ENCODE measurements around the gene MTR.

Gene MTR

DNA sequence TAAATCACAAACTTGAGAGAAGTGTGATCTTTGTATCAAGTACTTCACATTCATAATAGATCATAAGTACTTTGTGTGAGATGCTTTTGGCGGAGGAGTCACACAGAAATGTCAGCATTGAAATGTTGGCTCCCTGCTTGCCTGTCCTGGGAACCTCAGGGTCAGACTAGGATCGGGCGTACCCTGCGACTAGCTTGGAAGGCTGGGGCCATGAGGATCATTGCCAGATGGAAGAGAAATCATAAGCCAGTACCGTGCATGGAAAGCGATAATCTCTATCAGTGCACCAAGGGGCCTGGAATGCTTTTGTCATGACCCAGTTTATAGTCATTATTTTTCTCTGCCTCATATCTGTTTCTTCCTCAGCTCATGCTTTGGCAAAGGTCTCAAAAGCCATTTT, 35.5 kb downstream of the MTR start:
- no peak overlapping the region for H3K4me3 ChIP-seq (ENCODE audit: low read length)
- no peak for TF ChIP-seq ZNF274 (IDR thresholded peaks at IDR 0.05; ENCODE audit: low read depth, low read length)

DNA sequence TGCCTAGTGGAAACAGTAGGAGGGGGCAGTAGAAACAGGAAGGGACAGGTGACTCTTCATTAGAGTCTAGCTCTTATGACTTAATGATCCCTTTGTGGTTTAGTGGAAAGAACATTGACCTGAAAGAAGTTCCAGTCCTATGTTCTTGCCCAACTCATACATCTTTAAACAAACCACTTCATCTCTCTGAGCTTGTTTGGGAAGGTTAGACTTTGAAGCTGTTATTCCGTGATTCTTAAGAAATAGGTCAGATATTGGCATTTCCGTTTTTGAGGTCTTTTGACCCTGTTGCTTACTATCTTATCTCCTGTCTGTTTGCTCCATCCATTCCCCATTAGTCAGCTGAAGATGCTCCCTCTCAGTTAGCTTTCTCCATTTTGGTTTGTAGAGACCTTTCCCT, 38.5 kb downstream of the MTR start:
- no peak for TF ChIP-seq ZNF274 (IDR thresholded peaks at IDR 0.05; ENCODE audit: low read depth, low read length)
- no peak overlapping the region for H3K4me3 ChIP-seq (ENCODE audit: low read length)

DNA sequence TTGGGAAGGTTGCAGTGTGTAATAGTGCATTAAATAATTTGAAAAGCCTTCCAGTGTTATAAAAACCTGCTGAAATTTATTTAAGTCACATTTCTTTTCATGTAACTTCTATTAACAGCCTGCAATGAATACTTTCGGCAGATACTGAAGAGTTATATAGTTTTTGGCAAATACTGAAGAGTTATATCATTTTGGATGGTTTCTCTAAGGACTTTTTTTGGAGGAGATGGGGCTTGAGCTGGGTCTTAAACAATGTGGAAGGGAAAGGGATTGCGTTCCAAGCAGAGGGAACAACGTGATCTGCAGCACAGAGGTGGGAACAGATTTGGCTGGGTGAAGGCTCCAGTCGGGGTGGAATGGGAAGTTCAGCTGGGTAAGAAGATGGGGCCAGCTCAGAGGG, 39.8 kb downstream of the MTR start:
- no peak for TF ChIP-seq ZNF274 (IDR thresholded peaks at IDR 0.05; ENCODE audit: low read depth, low read length)
- no peak overlapping the region for H3K4me3 ChIP-seq (ENCODE audit: low read length)

DNA sequence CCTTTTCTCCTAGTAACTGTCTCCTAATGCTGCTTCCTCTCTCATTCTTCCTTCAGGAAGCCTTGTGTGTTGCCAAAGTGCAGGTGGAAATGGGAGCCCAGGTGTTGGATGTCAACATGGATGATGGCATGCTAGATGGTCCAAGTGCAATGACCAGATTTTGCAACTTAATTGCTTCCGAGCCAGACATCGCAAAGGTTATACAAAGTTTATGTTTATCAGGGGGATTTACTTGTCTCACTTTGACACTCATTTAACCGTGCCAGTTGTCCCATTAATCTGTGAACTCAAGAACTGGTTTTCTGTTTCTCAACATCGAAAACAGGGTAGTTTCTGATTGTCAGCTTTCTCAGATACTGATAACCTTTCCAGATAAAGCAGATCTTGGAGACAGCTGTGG, 40.4 kb downstream of the MTR start:
- no peak overlapping the region for H3K4me3 ChIP-seq (ENCODE audit: low read length)
- no peak for TF ChIP-seq ZNF274 (IDR thresholded peaks at IDR 0.05; ENCODE audit: low read depth, low read length)

DNA sequence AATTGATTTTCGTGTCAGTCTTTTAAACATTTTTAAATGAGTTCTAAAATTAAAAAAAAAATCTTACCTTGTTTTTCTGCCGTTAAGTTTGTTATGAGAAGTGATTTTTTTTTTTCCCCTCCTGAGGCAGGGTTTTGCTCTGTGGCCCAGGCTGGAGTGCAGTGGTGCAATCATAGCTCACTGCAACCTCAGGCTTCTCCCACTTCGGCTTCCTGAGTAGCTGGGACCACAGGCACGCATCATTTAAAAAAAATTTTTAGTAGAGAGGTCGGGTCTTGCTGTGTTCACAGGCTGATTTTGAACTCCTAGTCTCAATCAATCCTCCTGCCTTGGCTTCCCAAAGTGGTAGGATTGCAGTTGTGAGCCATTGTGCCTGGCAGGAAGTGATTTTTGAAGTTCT, 41.1 kb downstream of the MTR start:
- TF ChIP-seq ZNF274 (IDR thresholded peaks at IDR 0.05; ENCODE audit: low read depth, low read length): no peak
- H3K4me3 ChIP-seq (ENCODE audit: low read length): no peak overlapping the region

DNA sequence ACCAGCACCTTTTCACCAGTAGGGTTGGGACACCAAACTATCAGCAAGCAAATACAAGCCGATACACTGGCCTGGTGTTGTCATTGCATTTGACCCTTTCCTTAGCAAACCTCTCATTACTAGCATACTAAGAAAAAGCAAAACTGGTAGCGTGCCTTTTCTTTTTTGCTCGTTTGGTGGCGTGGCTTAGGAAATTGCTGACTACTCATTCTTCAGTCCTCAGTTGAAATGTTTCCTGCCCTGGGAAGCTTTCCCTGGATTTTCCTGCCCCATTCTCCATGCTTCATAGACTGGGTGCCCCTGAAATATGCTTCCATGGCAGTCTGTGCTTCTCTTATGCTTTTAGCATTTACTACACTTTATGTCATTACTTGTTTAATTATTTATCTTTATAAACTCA, 42.0 kb downstream of the MTR start:
- TF ChIP-seq ZNF274 (IDR thresholded peaks at IDR 0.05; ENCODE audit: low read depth, low read length): no peak

DNA sequence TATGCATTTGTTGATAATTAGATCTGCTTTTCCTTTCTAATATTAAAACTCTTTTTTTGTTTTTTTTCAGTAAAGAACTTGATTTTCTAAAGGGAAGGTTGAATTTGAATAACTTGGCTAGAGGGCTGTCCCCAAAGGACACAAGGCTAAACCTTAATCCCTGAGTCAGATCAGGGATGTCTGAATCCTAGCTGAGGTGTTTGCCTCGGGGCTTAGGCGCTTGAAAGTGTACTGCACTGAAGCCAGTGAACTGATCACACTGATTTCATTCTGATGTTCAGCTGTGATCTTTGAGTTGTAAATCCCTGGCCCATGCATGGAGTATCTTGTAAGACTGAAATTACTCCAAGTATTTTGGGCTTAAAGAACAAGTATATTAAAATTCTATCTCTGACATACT, 42.8 kb downstream of the MTR start:
- no peak overlapping the region for H3K4me3 ChIP-seq (ENCODE audit: low read length)
- no peak for TF ChIP-seq ZNF274 (IDR thresholded peaks at IDR 0.05; ENCODE audit: low read depth, low read length)

More for the DNA sequence above, 42.0 kb downstream of the MTR start:
- no peak overlapping the region for H3K4me3 ChIP-seq (ENCODE audit: low read length)

DNA sequence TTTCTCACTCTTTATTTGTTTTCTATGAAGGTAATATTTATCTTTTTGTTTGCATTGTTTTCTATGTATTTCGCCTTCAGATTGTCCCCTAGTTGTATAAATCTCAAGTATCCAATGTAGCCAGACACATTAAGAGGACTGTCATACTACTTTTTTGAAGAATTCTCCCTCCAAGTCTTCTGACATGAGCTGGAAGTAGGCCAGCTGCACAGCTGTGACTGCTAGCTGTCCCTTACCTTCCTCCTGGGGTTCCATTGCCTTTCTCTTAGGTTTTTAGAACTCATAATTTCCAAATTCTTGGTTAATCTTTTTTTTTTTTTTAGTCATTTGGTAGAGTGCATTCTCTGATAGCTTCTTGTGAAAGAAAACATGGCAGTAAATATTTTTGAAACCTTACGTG, 46.2 kb downstream of the MTR start:
- no peak for TF ChIP-seq ZNF274 (IDR thresholded peaks at IDR 0.05; ENCODE audit: low read depth, low read length)
- no peak overlapping the region for H3K4me3 ChIP-seq (ENCODE audit: low read length)

DNA sequence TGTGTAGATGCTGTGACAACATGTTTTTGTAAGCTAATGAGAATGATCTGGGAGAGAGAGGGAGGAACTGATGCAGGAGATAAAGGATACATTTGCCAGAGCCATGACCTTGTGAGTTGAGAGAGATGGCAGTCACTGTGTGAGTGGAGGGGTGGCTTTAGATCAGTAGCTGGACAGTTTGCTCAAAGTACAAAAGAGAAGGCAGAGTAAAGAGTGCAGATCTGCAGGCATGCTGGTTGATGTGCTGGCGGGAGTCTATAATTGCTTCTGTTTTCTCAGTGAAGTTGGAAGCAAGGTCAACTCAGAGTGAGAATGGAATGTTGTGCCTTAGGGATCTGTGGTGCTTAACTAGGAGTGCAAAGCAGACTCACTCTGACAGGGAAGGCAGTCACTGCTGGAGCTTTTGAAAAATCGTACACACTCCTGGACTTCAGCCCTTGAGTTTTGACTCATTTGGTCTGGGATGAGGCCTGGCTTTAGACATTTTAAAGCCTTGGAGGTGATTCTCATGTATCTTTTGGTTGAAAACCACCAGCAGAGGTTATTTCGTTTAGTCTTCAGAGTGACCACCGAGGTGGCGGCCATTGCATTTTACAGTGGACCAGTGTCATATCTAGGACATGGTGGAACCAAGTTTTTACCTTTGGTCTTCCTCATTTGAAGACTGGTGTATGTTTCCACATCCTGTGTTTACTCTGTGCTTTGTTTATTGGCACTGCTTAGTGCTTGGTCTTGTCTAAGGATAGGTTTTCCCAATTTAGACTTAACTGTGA, 49.6 kb downstream of the MTR start:
- H3K4me3 ChIP-seq (ENCODE audit: low read length): no peak overlapping the region
- TF ChIP-seq ZNF274 (IDR thresholded peaks at IDR 0.05; ENCODE audit: low read depth, low read length): no peak

DNA sequence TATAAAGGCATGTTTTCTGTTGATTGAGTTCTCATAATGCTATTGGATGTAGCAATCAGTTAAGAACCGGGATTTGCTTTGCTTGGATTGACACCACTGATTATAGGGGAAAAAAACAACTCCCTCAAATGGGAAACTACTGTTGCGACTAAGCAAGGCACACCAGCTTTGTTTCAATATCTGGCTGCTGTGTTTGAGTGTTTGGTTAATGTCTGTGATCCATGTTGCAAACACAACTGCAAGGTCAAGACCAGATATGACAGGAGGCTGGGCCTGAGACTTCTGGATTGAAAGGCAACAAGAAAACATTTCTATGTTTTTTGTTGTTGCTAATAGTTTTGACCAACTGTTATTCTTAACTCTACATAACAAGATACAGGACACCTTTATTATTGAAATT, 50.7 kb downstream of the MTR start:
- no peak for TF ChIP-seq ZNF274 (IDR thresholded peaks at IDR 0.05; ENCODE audit: low read depth, low read length)
- H3K4me3 ChIP-seq (ENCODE audit: low read length): no peak overlapping the region

DNA sequence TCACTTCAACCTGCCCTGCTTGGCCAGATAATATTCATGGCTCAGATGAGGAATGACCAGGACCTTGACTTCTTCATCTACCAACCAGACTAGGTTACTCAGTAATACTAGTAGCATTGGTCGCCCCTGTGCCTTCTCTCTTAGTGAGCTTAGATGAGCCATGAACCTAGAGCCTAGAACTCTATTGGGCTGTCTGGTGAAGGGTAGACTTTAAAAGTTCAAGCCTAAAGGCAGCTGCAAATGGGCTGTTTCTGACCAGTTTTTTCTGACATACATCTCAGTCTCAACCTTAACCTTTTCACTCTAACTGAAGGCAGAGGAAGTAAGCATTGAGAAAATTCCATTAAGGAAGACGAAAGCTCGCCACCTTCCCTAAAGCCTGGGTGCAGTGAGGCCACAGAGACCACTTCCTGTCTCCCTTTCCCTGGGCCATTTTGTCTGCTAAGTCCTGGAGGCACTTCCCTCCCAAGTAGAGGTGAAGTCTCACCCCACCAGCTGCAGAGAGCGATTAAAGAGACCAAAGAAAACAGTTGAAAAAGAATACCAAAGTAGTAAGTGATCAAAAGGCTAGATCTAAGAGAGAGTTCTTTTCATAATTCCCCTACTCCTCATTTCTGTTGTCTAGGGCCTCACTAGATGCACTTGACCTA, 53.3 kb downstream of the MTR start:
- no peak for TF ChIP-seq ZNF274 (IDR thresholded peaks at IDR 0.05; ENCODE audit: low read depth, low read length)
- no peak overlapping the region for H3K4me3 ChIP-seq (ENCODE audit: low read length)

DNA sequence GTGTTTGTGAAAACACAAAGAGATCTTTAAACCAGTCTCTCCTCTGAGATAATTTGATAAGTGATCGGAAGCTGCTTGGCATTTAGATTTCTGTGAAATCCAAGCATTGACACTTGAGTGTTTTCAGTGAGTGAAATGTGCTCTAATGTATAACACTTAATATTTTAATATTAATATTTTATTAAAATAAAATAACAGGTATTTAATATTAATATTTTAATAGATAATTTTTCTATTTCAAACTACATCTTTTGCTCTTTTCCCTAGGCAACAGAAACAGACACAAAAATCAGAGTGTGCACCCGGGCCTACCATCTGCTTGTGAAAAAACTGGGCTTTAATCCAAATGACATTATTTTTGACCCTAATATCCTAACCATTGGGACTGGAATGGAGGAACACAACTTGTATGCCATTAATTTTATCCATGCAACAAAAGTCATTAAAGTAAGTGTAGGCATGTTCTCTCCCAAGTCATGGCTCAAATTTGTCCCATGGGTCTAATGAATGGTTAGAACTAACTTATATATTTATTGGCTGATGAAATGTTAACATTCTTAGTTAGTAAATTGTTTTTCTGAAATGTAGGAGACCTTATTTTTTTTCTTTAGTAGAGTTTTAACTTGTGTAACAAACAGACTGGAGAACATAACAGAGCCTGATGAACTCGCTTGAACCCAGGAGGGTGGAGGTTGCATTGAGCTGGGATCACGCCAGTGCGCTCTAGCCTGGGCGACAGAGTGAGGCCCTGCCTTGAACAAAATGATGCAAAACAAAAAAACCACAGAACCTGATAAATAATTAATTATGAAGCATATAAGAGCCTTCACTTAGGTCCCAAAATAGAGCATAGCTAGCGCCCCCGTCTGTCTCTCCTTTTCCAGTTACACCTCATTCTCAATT, 55.2 kb downstream of the MTR start:
- no peak overlapping the region for H3K4me3 ChIP-seq (ENCODE audit: low read length)
- TF ChIP-seq ZNF274 (IDR thresholded peaks at IDR 0.05; ENCODE audit: low read depth, low read length): no peak

DNA sequence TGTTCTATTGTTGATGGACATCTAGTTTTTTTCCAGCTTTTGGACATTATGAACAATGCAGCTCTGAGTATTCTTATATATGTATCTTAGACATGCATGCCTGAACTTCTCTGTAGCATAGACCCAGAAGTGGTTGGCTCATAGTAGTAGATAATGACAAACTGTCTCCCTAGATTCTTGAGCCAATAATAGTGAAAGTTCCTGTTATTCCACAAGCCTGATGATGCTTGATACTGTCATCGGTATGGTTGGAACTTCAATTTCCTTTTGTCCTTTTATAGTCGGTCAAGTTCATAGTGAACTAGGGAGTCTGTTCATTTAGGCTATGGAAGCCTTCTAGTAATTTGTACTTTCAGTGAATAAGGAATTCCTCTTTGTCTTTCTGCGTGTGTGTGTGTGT, 56.8 kb downstream of the MTR start:
- no peak overlapping the region for H3K4me3 ChIP-seq (ENCODE audit: low read length)
- no peak for TF ChIP-seq ZNF274 (IDR thresholded peaks at IDR 0.05; ENCODE audit: low read depth, low read length)

DNA sequence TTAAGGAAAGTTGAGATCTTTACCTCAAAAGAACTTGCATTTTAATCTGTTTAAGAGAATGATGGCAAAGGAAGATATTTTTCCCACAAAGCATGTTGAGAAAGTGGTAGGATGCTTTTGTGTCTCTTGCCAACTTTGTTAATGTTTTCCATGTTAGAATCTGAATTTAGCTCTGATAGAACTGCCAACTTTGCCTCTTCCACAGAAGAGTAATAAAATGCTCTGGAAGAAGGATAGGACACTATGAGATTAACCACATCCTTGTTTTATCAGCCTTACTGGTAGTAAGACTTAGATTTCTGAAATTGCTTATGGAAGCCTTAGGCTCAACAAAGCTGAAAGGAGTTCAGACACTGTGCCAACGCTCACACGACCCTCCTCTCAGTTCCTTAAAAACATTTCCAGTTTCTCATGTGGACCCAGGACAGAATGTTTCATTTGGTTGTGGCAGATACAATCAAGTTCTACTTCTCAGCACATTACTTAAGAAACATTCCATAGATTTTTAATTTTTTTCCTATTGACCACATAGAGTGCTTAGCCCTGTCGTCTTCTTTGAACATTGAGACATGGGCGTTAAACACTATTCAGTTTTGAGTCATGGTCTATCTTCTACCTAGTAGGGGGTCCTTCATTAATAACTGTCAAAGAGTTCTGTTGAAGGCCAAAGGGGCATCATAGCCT, 59.0 kb downstream of the MTR start:
- H3K4me3 ChIP-seq (ENCODE audit: low read length): no peak overlapping the region

More for the DNA sequence above, 59.0 kb downstream of the MTR start:
- TF ChIP-seq ZNF274 (IDR thresholded peaks at IDR 0.05; ENCODE audit: low read depth, low read length): no peak
